Measurements from ENCODE around the gene GINS1. TPM values are rescaled to one million over a fixed set of nuclear protein-coding genes. Genes with fewer than 3 reads are reported as not detected.

Gene GINS1
- total and polyA plus RNA-seq, 2 of the 8 experiments (the other 6 are each of a cell fraction or from before 2014, with no cell fraction given) = 44.7 to 68.4 TPM

GRCh38 chr20:25479638-25480037 is 72.2 kb downstream of the GINS1 start (continued):
- TF ChIP-seq CTCF (IDR thresholded peaks at IDR 0.05; ENCODE audit: control extremely low read depth in 1 of 3, insufficient read depth in 1 of 3, low read depth in 1 of 3, low read length in 3 of 3) (no peak), ZNF274 (IDR thresholded peaks at IDR 0.05; ENCODE audit: borderline replicate concordance, extremely low read depth, low read length) (no peak), BCL11A (IDR thresholded peaks at IDR 0.05; ENCODE audit: low read depth in 2 of 2, low read length in 2 of 2) (no peak), POU5F1 (IDR thresholded peaks at IDR 0.05; ENCODE audit: low read depth, low read length) (no peak), RNF2 (IDR thresholded peaks at IDR 0.05; ENCODE audit: borderline replicate concordance, low read depth, low read length, missing control alignments, poor library complexity, severe bottlenecking) (no peak), EP300 (IDR thresholded peaks at IDR 0.05; ENCODE audit: borderline replicate concordance in 1 of 2, low read depth in 2 of 2, low read length in 2 of 2) (no peak), TAF1 (IDR thresholded peaks at IDR 0.05; ENCODE audit: low read depth, low read length) (no peak), ATF2 (IDR thresholded peaks at IDR 0.05; ENCODE audit: low read length) (no peak)

All from H1 (cell line).